ENCODE data around the gene PC. TPM values are rescaled to one million over a fixed set of nuclear protein-coding genes. Genes with fewer than 3 reads are reported as not detected.

The PC gene
- total and polyA plus RNA-seq, 12 donors, result 40.6 to 231 (median 83.2) TPM

DNA sequence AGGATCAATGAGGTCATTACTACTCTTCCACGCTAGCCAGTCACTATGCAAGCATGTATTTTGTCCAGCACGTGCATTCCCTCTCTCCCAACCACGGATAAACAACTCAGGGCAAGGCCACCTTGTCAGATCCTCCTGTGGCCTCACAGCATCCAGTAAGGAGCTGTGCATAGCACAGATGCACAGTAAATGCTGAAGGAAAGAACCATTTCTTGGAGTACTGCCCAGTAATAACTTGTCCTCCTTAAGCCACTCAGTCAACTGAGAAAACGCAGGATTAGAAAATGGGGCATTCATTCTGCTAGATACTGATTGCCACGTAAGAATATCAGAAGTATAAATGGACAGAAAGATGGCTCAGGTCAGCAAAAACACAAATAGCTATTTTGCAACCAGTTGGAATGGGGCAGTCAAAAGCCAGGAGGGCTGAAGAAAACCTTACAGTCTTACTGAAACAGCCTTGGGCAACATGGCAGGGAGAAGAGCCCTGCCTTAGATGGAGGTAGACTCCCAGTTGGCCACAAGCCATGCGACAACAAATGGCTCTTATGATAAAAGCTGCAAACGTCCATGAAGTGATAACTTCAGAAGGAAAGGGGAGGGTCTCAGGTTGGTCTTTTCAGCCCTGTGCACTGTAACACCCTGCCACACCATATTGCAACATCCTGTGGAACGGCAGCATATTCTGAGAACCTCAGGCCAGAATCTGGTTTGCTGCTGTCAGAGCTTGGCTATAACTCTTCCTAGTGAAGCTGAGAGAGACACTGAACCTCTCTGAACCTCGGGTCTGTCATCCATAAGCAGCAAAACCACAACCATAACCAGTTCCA lies 23.0 kb downstream of the PC start:
- Histone ChIP-seq H3K4me1 (replicated peaks in 1 of 2) (peaks cover 0 to 4% of the 10 kb centered on the region in 2 donors), H3K9me3 (replicated peaks in 1 of 3) (no peaks in the 10 kb centered on the region), H3K36me3 (replicated peaks in 1 of 2) (no peaks in the 10 kb centered on the region), H3K27me3 (no peaks in the 10 kb centered on the region), H3K27ac (peak overlapping the region in 1 of 5 donors; percentile 22), H3K4me3 (no peak overlapping the region)
- 56 to 68% (median 61%) methylated on average over 8 to 9 of the region's 9 CpGs for WGBS, 4 donors
- peak in 1 of 7 donors; percentile 57 for DNase-seq
- intact Hi-C loops (cut with DNase I), result no loop called here
- TF ChIP-seq POLR2A (IDR thresholded peaks at IDR 0.05), result no peak
- TF ChIP-seq, protein P1, sequence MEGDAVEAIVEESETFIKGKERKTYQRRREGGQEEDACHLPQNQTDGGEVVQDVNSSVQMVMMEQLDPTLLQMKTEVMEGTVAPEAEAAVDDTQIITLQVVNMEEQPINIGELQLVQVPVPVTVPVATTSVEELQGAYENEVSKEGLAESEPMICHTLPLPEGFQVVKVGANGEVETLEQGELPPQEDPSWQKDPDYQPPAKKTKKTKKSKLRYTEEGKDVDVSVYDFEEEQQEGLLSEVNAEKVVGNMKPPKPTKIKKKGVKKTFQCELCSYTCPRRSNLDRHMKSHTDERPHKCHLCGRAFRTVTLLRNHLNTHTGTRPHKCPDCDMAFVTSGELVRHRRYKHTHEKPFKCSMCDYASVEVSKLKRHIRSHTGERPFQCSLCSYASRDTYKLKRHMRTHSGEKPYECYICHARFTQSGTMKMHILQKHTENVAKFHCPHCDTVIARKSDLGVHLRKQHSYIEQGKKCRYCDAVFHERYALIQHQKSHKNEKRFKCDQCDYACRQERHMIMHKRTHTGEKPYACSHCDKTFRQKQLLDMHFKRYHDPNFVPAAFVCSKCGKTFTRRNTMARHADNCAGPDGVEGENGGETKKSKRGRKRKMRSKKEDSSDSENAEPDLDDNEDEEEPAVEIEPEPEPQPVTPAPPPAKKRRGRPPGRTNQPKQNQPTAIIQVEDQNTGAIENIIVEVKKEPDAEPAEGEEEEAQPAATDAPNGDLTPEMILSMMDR (IDR thresholded peaks at IDR 0.05), result no peak

DNA sequence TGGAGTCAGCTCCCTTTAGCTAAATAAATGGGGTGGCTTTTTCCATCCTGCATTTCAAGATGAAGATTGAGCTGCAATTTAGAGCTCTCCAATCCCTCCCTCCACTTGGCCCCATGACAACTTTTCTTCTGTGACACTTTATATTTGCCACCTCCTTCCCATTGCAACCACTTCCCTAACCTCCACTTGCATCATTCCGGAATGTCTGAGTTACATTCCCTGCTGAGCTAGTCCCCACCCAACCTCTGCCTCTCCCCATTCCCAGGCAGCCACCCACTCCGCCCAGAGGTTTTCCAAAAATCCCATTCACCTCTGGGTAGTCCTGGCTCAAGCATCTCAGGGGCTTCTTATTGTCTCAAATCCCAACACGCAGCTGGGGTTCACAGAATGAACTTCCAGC lies 24.7 kb downstream of the PC start:
- no peak overlapping the region for H3K4me3 ChIP-seq
- no peak for DNase-seq
- H3K4me1 ChIP-seq (replicated peaks in 1 of 2), result peaks cover 0 to 7% of the 10 kb centered on the region in 2 donors
- no peak overlapping the region for H3K27ac ChIP-seq
- TF ChIP-seq POLR2A (IDR thresholded peaks at IDR 0.05), result no peak
- TF ChIP-seq, protein P1 (IDR thresholded peaks at IDR 0.05), result no peak
- no peaks in the 10 kb centered on the region for H3K9me3 ChIP-seq (replicated peaks in 1 of 3)
- intact Hi-C loops (cut with DNase I), result no loop called here
- WGBS, 4 donors, result 86 to 99% (median 92%) methylated on average over 3 of the region's 3 CpGs
- no peaks in the 10 kb centered on the region for H3K27me3 ChIP-seq
- no peaks in the 10 kb centered on the region for H3K36me3 ChIP-seq (replicated peaks in 1 of 2)

DNA sequence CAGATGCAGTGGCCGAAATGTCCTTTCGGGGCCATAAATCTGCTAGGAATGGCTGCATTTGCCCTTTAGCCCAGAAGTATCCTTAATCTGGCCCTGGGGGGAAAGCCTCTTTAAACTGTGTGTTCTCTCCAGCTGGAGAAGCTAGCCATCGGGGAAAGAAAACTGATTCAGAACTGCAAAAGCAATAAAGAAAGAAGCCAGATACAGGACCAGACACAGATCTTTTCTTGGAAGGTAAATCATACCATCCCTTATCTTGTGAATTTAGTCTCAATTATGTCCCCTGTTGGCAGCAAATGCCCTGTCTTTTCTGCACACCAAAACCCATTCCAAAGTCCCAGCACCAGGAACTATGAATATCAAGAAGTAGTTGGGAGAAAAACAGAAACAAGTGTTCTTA lies 25.6 kb downstream of the PC start:
- WGBS, 4 donors, result 73 to 88% (median 83%) methylated on average over 3 of the region's 3 CpGs

DNA sequence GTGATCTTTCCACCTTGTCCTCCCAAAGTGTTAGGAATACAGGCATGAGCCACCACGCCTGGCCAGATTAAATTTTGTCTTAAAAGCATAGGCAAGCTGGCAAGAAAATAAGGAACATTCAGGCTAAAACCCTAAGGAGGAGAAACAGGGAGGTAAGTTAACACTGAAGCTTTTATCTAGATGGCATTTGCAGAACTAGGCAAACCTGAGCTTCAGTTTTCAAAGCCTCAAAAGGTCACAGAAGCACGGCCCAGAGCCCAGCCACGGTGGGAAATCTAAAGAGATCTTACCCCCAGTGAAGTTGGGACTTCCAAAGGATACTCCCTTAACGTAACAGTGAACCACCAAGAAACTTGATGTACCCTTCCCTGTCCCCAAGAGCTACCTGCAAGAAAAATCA lies 28.4 kb downstream of the PC start:
- intact Hi-C loops (cut with DNase I), result no loop called here
- no peaks in the 10 kb centered on the region for H3K36me3 ChIP-seq (replicated peaks in 1 of 2)
- 42 to 82% (median 63%) methylated on average over 4 of the region's 4 CpGs for WGBS, 4 donors
- H3K9me3 ChIP-seq (replicated peaks in 1 of 3), result no peaks in the 10 kb centered on the region
- no peaks in the 10 kb centered on the region for H3K27me3 ChIP-seq
- no peak overlapping the region for H3K4me3 ChIP-seq
- no peak for DNase-seq
- no peak for TF ChIP-seq POLR2A (IDR thresholded peaks at IDR 0.05)
- TF ChIP-seq, protein P1 (IDR thresholded peaks at IDR 0.05), result no peak
- H3K27ac ChIP-seq, result peak overlapping the region in 1 of 5 donors; percentile 24
- H3K4me1 ChIP-seq (replicated peaks in 1 of 2), result peaks cover 0 to 12% of the 10 kb centered on the region in 2 donors

More for the DNA sequence above, 25.6 kb downstream of the PC start:
- intact Hi-C loops (cut with DNase I), result no loop called here
- Histone ChIP-seq H3K9me3 (replicated peaks in 1 of 3) (no peaks in the 10 kb centered on the region), H3K4me3 (no peak overlapping the region), H3K27ac (no peak overlapping the region), H3K27me3 (no peaks in the 10 kb centered on the region), H3K4me1 (replicated peaks in 1 of 2) (peaks cover 0 to 7% of the 10 kb centered on the region in 2 donors), H3K36me3 (replicated peaks in 1 of 2) (no peaks in the 10 kb centered on the region)
- DNase-seq, result no peak
- TF ChIP-seq POLR2A (IDR thresholded peaks at IDR 0.05), result no peak
- TF ChIP-seq, protein P1 (IDR thresholded peaks at IDR 0.05), result no peak
